ENCODE data around the gene KIT. TPM values are rescaled to one million over a fixed set of nuclear protein-coding genes. Genes with fewer than 3 reads are reported as not detected.

Gene KIT
- total and polyA plus RNA-seq, 2 of the 13 experiments (the other 11 are each of a cell fraction or from before 2014, with no cell fraction given), result not detected

- TF ChIP-seq ZFAT (CRISPR knock-in tag; conservative IDR thresholded peaks at IDR 0.05) (no peak), KDM6A (CRISPR knock-in tag; IDR thresholded peaks at IDR 0.05; ENCODE audit: low read depth) (no peak), ZNF891 (CRISPR knock-in tag; IDR thresholded peaks at IDR 0.05) (no peak), ZZZ3 (CRISPR knock-in tag; IDR thresholded peaks at IDR 0.05; ENCODE audit: borderline replicate concordance) (no peak), TAF1 (CRISPR knock-in tag; IDR thresholded peaks at IDR 0.05) (no peak)
- TF ChIP-seq, protein P1, sequence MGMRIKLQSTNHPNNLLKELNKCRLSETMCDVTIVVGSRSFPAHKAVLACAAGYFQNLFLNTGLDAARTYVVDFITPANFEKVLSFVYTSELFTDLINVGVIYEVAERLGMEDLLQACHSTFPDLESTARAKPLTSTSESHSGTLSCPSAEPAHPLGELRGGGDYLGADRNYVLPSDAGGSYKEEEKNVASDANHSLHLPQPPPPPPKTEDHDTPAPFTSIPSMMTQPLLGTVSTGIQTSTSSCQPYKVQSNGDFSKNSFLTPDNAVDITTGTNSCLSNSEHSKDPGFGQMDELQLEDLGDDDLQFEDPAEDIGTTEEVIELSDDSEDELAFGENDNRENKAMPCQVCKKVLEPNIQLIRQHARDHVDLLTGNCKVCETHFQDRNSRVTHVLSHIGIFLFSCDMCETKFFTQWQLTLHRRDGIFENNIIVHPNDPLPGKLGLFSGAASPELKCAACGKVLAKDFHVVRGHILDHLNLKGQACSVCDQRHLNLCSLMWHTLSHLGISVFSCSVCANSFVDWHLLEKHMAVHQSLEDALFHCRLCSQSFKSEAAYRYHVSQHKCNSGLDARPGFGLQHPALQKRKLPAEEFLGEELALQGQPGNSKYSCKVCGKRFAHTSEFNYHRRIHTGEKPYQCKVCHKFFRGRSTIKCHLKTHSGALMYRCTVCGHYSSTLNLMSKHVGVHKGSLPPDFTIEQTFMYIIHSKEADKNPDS (CRISPR knock-in tag; IDR thresholded peaks at IDR 0.05), result no peak
Measured at GRCh38 chr4:54754394-54754793, 96.6 kb downstream of the KIT start (continued).

DNA sequence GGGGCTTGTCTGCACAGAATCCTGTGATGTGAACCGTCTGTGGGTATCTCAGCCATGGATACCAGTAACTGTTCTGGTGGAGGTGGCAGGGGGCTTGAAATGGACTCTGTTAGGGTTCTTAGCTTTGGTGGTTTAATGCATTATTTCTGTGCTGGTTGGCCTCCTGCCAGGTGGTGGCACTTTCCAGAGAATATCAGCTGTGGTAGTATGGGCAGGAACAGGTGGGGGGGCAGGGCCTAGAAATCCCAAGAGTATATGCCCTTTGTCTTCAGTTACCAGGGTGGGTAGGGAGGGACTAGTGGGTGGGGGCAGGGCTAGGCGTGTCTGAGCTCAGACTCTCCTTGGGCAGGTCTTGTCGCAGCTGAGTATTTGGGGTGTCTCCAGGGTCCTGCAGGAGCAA is 106.7 kb downstream of the KIT start:
- Histone ChIP-seq H3K9me3 (ENCODE audit: low read length) (no peaks in the 10 kb centered on the region), H3K4me2 (ENCODE audit: low read depth, low read length) (no peak overlapping the region), H3K4me3 (replicated peaks in 1 of 3; ENCODE audit: insufficient read depth in 1 of 3, low read depth in 2 of 3, low read length in 3 of 3) (no peak overlapping the region), H3K4me1 (ENCODE audit: insufficient read depth, low read length) (no peaks in the 10 kb centered on the region), H3K36me3 (replicated peaks in 1 of 2; ENCODE audit: control insufficient read depth in 1 of 2, insufficient read depth in 2 of 2, low read length in 2 of 2) (no peaks in the 10 kb centered on the region), H3K27ac (ENCODE audit: extremely low read length, insufficient read depth, low read length) (no peak overlapping the region), H3K79me2 (ENCODE audit: insufficient read depth, low read length) (no peaks in the 10 kb centered on the region), H2AFZ (ENCODE audit: low read length) (no peak overlapping the region), H3K9ac (ENCODE audit: insufficient read depth, low read depth, low read length) (no peak overlapping the region), H4K20me1 (ENCODE audit: insufficient read depth, low read length) (no peaks in the 10 kb centered on the region), H3K27me3 (ENCODE audit: control insufficient read depth in 1 of 2, insufficient read depth in 2 of 2, low read length in 2 of 2) (no peaks in the 10 kb centered on the region)
- ChIA-PET POLR2A (no interaction called here), CTCF (ENCODE audit: low intra/inter-chr PET ratio, low total read pairs) (no interaction called here)
- BruUV-seq (replicated peaks), result no TSS peak
- FAIRE-seq (no peak), DNase-seq (ENCODE audit: low spot score) (no peak), ATAC-seq (no peak)
- 0% methylated on average over 1 of the region's 3 CpGs for WGBS (ENCODE audit: low lambda C conversion rate)
- TF ChIP-seq ZMYM4 (CRISPR knock-in tag; IDR thresholded peaks at IDR 0.05), result no peak
- no peak for TF ChIP-seq ZNF770 (CRISPR knock-in tag; IDR thresholded peaks at IDR 0.05)
- no peak for TF ChIP-seq TBP (CRISPR knock-in tag; IDR thresholded peaks at IDR 0.05)
- no peak for TF ChIP-seq ZBTB8A (CRISPR knock-in tag; IDR thresholded peaks at IDR 0.05; ENCODE audit: borderline replicate concordance, low read depth)
- in situ Hi-C loops (cut with HindIII; ENCODE audit: extremely low pct_ligation_motif_present, low pct_unique_long_range_greater_than_20kb) (no loop called here), intact Hi-C loops (cut with micrococcal nuclease; ENCODE audit: unreplicated experiment) (no loop called here)

Data from HepG2 (cell line).